ENCODE measurements around the gene BLNK.

Gene BLNK

GRCh38 chr10:96261930-96262329, 9.4 kb downstream of the BLNK start:
- DNase-seq (ENCODE audit: low read depth): no peak

GRCh38 chr10:96261132-96261531, 10.2 kb downstream of the BLNK start:
- DNase-seq (ENCODE audit: low read depth): no peak

- DNase-seq (ENCODE audit: low read depth): no peak
Observed at GRCh38 chr10:96260014-96260413, 11.4 kb downstream of the BLNK start.

- DNase-seq (ENCODE audit: low read depth): no peak
Observed at GRCh38 chr10:96259150-96259549, 12.2 kb downstream of the BLNK start.

- DNase-seq (ENCODE audit: low read depth): no peak
Observed at GRCh38 chr10:96257944-96258343, 13.4 kb downstream of the BLNK start.

- DNase-seq (ENCODE audit: low read depth): no peak
Observed at GRCh38 chr10:96255549-96256333, 15.6 kb downstream of the BLNK start.

- DNase-seq (ENCODE audit: low read depth): no peak
Observed at GRCh38 chr10:96254976-96255375, 16.4 kb downstream of the BLNK start.

- DNase-seq (ENCODE audit: low read depth): no peak
Observed at GRCh38 chr10:96252730-96253129, 18.6 kb downstream of the BLNK start.

- no peak for DNase-seq (ENCODE audit: low read depth)
Observed at GRCh38 chr10:96250349-96250748, 21.0 kb downstream of the BLNK start.

GRCh38 chr10:96249264-96249663, 22.1 kb downstream of the BLNK start:
- DNase-seq (ENCODE audit: low read depth): no peak

- no peak for DNase-seq (ENCODE audit: low read depth)
Observed at GRCh38 chr10:96244354-96244753, 27.0 kb downstream of the BLNK start.

GRCh38 chr10:96243296-96243695, 28.1 kb downstream of the BLNK start:
- DNase-seq (ENCODE audit: low read depth): no peak

- no peak for DNase-seq (ENCODE audit: low read depth)
Observed at GRCh38 chr10:96242822-96243221, 28.5 kb downstream of the BLNK start.

- DNase-seq (ENCODE audit: low read depth): no peak
Observed at GRCh38 chr10:96238646-96239623, 32.4 kb downstream of the BLNK start.

GRCh38 chr10:96236876-96237275, 34.5 kb downstream of the BLNK start:
- DNase-seq (ENCODE audit: low read depth): no peak

GRCh38 chr10:96236090-96236478, 35.3 kb downstream of the BLNK start:
- DNase-seq (ENCODE audit: low read depth): no peak

GRCh38 chr10:96235326-96236089, 35.9 kb downstream of the BLNK start:
- DNase-seq (ENCODE audit: low read depth): no peak

- DNase-seq (ENCODE audit: low read depth): no peak
Observed at GRCh38 chr10:96233959-96234358, 37.4 kb downstream of the BLNK start.

- DNase-seq (ENCODE audit: low read depth): no peak
Observed at GRCh38 chr10:96230527-96230926, 40.8 kb downstream of the BLNK start.

- DNase-seq (ENCODE audit: low read depth): peak; percentile 32
Observed at GRCh38 chr10:96229568-96230030, 41.8 kb downstream of the BLNK start.

GRCh38 chr10:96228408-96228994, 42.9 kb downstream of the BLNK start:
- no peak for DNase-seq (ENCODE audit: low read depth)

GRCh38 chr10:96227206-96227605, 44.2 kb downstream of the BLNK start:
- no peak for DNase-seq (ENCODE audit: low read depth)

Measured in T-helper 22 cell (primary cell).